Measurements from ENCODE around the gene INPP4B. TPM values are rescaled to one million over a fixed set of nuclear protein-coding genes. Genes with fewer than 3 reads are reported as not detected.

INPP4B gene
- total and polyA plus RNA-seq, 2 of the 4 experiments (the other 2 are of a cell fraction), result 1.8 to 14.0 TPM

GRCh38 chr4:142721187-142721586 lies 124.9 kb downstream of the INPP4B start:
- WGBS, 2 experiments (ENCODE audit: extremely low coverage in 2 of 2, insufficient read length in 1 of 2), result no CpG with 5 or more reads among the region's 4 CpGs
- CTCF ChIA-PET, result interaction anchor here (1.1 to 1.5 kb wide), 2 partner anchors 8 to 1375 kb away, joined by 3 read pairs; no protein-coding TSS in a partner anchor
- Histone ChIP-seq H3K4me3 (ENCODE audit: insufficient read depth, low read depth, low read length) (no peak overlapping the region), H4K20me1 (ENCODE audit: insufficient read depth, low read length) (no peaks in the 10 kb centered on the region), H3K4me2 (ENCODE audit: low read depth, low read length) (no peak overlapping the region), H3K27ac (ENCODE audit: insufficient read depth, low read length) (no peak overlapping the region), H2BK15ac (ENCODE audit: low read depth, low read length) (no peak overlapping the region), H3K23ac (ENCODE audit: low read depth, low read length) (no peak overlapping the region), H3K27me3 (ENCODE audit: control insufficient read depth, insufficient read depth, low read length) (no peaks in the 10 kb centered on the region), H3K9ac (ENCODE audit: low read depth, low read length) (no peak overlapping the region), H3K18ac (ENCODE audit: low read depth, low read length) (no peak overlapping the region), H4K5ac (ENCODE audit: low read depth, low read length) (no peak overlapping the region), H3K36me3 (ENCODE audit: control insufficient read depth, insufficient read depth, low read length) (no peaks in the 10 kb centered on the region), H3K9me3 (ENCODE audit: control insufficient read depth, insufficient read depth, low read length) (no peaks in the 10 kb centered on the region), H3K79me1 (ENCODE audit: low read depth in 1 of 2, low read length in 2 of 2) (no peaks in the 10 kb centered on the region), H3K14ac (replicated peaks; ENCODE audit: low read depth, low read length) (no peak overlapping the region; the same call in 1 of the 2 replicates), H2BK20ac (ENCODE audit: low read depth, low read length) (no peak overlapping the region), H3K9me1 (ENCODE audit: insufficient read depth, low read length) (no peaks in the 10 kb centered on the region), H2BK120ac (ENCODE audit: low read depth, low read length) (no peak overlapping the region), H3K4me1 (ENCODE audit: control insufficient read depth, insufficient read depth, low read length) (no peaks in the 10 kb centered on the region), H4K91ac (ENCODE audit: insufficient read depth, low read depth, low read length) (no peak overlapping the region), H4K8ac (ENCODE audit: low read depth in 2 of 2, low read length in 2 of 2) (no peak overlapping the region), H3K4ac (ENCODE audit: low read depth, low read length) (no peak overlapping the region), H2AK5ac (ENCODE audit: low read depth, low read length) (no peak overlapping the region), H2BK5ac (ENCODE audit: low read depth, low read length, poor library complexity, severe bottlenecking) (no peak overlapping the region), H2AFZ (replicated peaks; ENCODE audit: low read length, poor library complexity) (no peak overlapping the region), H3K56ac (ENCODE audit: extremely low read depth, insufficient read depth, low read length) (no peak overlapping the region), H2AK9ac (replicated peaks; ENCODE audit: low read depth, low read length, poor library complexity) (no peak overlapping the region)
- DNase-seq (peak; percentile 10), ATAC-seq (ENCODE audit: low read depth) (no peak)
- dilution Hi-C loops (cut with HindIII; ENCODE audit: low sequenced_read_pairs, unreplicated experiment), result no loop called here
- TF ChIP-seq POLR2A (IDR thresholded peaks at IDR 0.05; ENCODE audit: low read depth, low read length) (no peak), SMC3 (IDR thresholded peaks at IDR 0.05; ENCODE audit: low read depth, low read length) (no peak), NFE2L2 (IDR thresholded peaks at IDR 0.05; ENCODE audit: low read depth, low read length) (no peak), RCOR1 (IDR thresholded peaks at IDR 0.05; ENCODE audit: insufficient replicate concordance, low read length) (no peak), FOS (IDR thresholded peaks at IDR 0.05; ENCODE audit: low read depth, low read length) (no peak), RAD21 (IDR thresholded peaks at IDR 0.05; ENCODE audit: low read length) (no peak), MXI1 (IDR thresholded peaks at IDR 0.05; ENCODE audit: borderline replicate concordance, low read depth, low read length) (no peak), MAFK (IDR thresholded peaks at IDR 0.05; ENCODE audit: low read depth, low read length) (no peak), ELK1 (IDR thresholded peaks at IDR 0.05; ENCODE audit: borderline replicate concordance, low read depth, low read length) (no peak)
- intact Hi-C loops (cut with micrococcal nuclease), result loop anchor here (5.0 kb wide), 1 partner anchor 116 kb away; no protein-coding TSS in a partner anchor
- in situ Hi-C loops (cut with MboI; ENCODE audit: low sequenced_read_pairs), result loop anchor here (25.0 kb wide), 1 partner anchor 1559 kb away; no protein-coding TSS in a partner anchor
- BruUV-seq (replicated peaks), result no TSS peak
- POLR2A ChIA-PET (ENCODE audit: unreplicated experiment), result no interaction called here
